Lung (tissue), 12 donors: ENCODE results near the gene SNTA1. TPM values are rescaled to one million over a fixed set of nuclear protein-coding genes. Genes with fewer than 3 reads are reported as not detected.

Experiments
- ATAC-seq: fragments of 200-7000 bp; cut with Tn5 transposase; one replicate; pipeline ENCODE4 v1.9.1; 2020; ENCODE audit warnings: moderate number of reproducible peaks; ENCODE audit not compliant: insufficient read depth, low FRiP score
- DNase-seq, 3 donors: peaks; one replicate each; pipeline ENCODE4 v3.0.0-alpha.2; 2013 to 2017
- H3K27ac ChIP-seq, 2 donors: one replicate each; pipeline ENCODE4 v1.5.1; 2013; ENCODE audit warnings: mild to moderate bottlenecking in 2 of 2, moderate library complexity in 2 of 2, control low read depth in 1 of 2, inconsistent platforms in 1 of 2, low read depth in 1 of 2, low read length in 1 of 2
- H3K27me3 ChIP-seq, 3 donors: one replicate each; pipeline ENCODE4 v1.5.1; 2013; ENCODE audit warnings: low read length in 2 of 3; ENCODE audit not compliant: control insufficient read depth in 3 of 3, insufficient read depth in 3 of 3
- H3K36me3 ChIP-seq, 4 donors: one replicate each; pipeline ENCODE4 v1.5.1; 2013; ENCODE audit warnings: low read length in 4 of 4, mild to moderate bottlenecking in 1 of 4, moderate library complexity in 1 of 4; ENCODE audit not compliant: control insufficient read depth in 4 of 4, insufficient read depth in 4 of 4
- H3K4me1 ChIP-seq, 5 donors: one replicate each; pipeline ENCODE4 v1.5.1; 2013; ENCODE audit warnings: low read length in 5 of 5, mild to moderate bottlenecking in 2 of 5, moderate library complexity in 1 of 5; ENCODE audit not compliant: control insufficient read depth in 5 of 5, insufficient read depth in 5 of 5
- H3K4me3 ChIP-seq: one replicate; pipeline ENCODE4 v1.5.1; 2013; ENCODE audit warnings: mild to moderate bottlenecking, control low read depth, moderate library complexity
- H3K9ac ChIP-seq, 2 donors: one replicate each; pipeline ENCODE4 v1.5.1; 2013; ENCODE audit warnings: low read length in 2 of 2, control low read depth in 1 of 2; ENCODE audit not compliant: insufficient read depth in 1 of 2
- H3K9me3 ChIP-seq, 4 donors: one replicate each; pipeline ENCODE4 v1.5.1; 2013; ENCODE audit warnings: low read length in 3 of 4, mild to moderate bottlenecking in 1 of 4, moderate library complexity in 1 of 4; ENCODE audit not compliant: control insufficient read depth in 4 of 4, insufficient read depth in 3 of 4
- WGBS, 2 donors: extraction: QIAGEN DNeasy Blood & Tissue Kit; methylation state at CpG; one replicate each; pipeline ENCODE4 v1.1.7; 2013; 5-methylcytosine and 5-hydroxymethylcytosine counted together
- polyA plus RNA-seq, 2 donors: library from polyadenylated mRNA; stranded (reverse); fragments of 200-250 nt; gene quantifications; one replicate each; pipeline ENCODE4 v1.2.1, GENCODE V29; 2013
- total RNA-seq, 2 donors: library from RNA; depleted of rRNA in 1 of 2; stranded (reverse); fragments of >200 nt in 1 of 2; gene quantifications; one replicate each; pipeline ENCODE4 v1.2.1, GENCODE V29; 2014 to 2021
- TF ChIP-seq, protein P1 (sequence below): IDR thresholded peaks from 2 replicates; pipeline ENCODE4 v1.5.1; 2012; ENCODE audit warnings: mild to moderate bottlenecking; ENCODE audit errors: control extremely low read depth, extremely low read depth
- donor health status: control.
- donor health status: control.
- donor health status: Bipolar disorder and iron deficiency.
- donor health status: healthy.
- donor health status: DM: yes; HTN: yes; CAD: no.

SNTA1 gene
- total and polyA plus RNA-seq, 4 donors: 3.7 to 9.9 (median 6.8) TPM

DNA sequence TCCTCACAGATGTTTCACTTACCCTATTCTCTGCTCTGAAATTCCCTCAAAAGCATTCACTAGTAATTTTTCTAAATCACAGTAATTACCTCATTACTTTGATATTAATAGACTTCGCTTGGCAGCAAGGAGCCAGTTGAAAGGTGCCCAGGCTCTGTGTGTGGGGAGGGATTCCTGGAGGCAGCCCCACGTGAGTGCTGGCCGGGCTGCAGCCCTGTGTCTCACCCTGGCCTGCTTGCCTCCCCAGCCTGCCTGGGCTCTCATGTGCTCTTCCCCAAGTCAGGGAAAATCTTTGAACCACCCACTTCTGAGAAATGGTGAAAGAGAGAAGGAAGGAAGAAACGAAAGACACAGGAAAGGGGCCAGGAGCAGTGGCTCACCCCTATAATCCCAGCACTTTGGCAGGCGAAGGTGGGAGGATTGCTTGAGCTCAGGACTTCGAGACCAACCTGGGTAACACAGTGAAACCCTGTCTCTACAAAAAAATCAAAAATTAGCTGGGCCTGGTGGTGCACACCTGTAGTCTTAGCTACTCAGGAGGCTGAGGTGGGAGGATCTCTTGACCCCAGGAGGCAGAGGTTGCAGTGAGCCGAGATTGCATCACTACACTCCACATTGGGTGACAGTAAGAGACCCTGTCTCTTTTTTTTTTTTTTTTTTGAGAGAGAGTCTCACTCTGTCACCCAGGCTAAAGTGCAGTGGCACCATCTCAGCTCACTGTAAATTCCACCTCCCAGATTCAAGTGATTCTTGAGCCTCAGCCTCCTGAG lies 20.0 kb upstream of the SNTA1 start:
- no peaks in the 10 kb centered on the region for H3K4me1 ChIP-seq
- ATAC-seq (no peak), DNase-seq (no peak)
- H3K4me3 ChIP-seq: no peak overlapping the region
- no peaks in the 10 kb centered on the region for H3K27me3 ChIP-seq
- no peak overlapping the region for H3K9ac ChIP-seq
- no peaks in the 10 kb centered on the region for H3K36me3 ChIP-seq
- TF ChIP-seq, protein P1, sequence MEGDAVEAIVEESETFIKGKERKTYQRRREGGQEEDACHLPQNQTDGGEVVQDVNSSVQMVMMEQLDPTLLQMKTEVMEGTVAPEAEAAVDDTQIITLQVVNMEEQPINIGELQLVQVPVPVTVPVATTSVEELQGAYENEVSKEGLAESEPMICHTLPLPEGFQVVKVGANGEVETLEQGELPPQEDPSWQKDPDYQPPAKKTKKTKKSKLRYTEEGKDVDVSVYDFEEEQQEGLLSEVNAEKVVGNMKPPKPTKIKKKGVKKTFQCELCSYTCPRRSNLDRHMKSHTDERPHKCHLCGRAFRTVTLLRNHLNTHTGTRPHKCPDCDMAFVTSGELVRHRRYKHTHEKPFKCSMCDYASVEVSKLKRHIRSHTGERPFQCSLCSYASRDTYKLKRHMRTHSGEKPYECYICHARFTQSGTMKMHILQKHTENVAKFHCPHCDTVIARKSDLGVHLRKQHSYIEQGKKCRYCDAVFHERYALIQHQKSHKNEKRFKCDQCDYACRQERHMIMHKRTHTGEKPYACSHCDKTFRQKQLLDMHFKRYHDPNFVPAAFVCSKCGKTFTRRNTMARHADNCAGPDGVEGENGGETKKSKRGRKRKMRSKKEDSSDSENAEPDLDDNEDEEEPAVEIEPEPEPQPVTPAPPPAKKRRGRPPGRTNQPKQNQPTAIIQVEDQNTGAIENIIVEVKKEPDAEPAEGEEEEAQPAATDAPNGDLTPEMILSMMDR: no peak
- WGBS, 2 donors: 61 to 84% methylated on average over 7 of the region's 7 CpGs
- H3K9me3 ChIP-seq: peaks cover 0 to 2% (median 0%) of the 10 kb centered on the region in 4 donors
- H3K27ac ChIP-seq: no peak overlapping the region

DNA sequence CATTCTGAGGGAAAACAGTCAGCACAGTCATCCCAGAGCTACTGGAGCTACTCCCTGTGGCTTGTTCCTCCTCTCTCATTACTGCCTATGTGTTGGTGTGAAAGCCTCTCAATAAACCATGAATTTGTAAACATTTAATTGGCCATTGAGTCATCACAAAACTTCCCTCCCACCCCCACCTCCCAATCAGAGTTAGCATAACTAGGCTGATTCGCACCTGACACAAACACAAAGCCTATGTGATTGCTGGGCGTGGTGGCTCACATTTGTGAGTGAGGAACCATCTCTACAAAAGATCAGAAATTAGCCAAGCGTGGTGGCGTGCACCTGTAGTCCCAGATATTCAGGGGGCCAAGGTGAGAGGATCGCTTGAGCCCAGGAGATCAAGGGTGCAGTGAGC lies 17.1 kb upstream of the SNTA1 start:
- ATAC-seq: no peak
- Histone ChIP-seq H3K27ac (no peak overlapping the region), H3K9ac (no peak overlapping the region), H3K36me3 (no peaks in the 10 kb centered on the region), H3K4me3 (no peak overlapping the region), H3K27me3 (no peaks in the 10 kb centered on the region), H3K9me3 (peaks cover 0 to 2% (median 0%) of the 10 kb centered on the region in 4 donors), H3K4me1 (no peaks in the 10 kb centered on the region)
- TF ChIP-seq, protein P1: no peak
- DNase-seq: no peak
- WGBS, 2 donors: 95% methylated on average over 5 of the region's 5 CpGs

DNA sequence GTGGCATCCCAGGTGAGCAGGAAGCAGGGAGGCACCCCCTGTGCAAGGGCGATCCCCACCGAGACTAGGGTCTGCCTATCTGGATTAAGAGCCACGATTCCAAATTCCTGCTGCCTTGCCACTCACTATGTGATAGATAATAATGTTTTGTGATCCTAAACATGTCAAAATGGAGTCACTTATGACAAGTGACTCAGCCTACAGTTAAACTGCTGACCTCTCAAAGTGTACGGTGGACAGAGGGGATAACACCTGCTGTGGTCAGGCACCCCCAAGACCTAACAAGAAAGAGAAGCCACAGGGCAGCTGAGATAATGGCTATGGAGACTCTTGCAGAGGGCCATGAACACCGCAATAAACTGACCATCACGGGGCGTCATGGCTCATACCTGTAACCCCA lies 16.0 kb upstream of the SNTA1 start:
- DNase-seq (no peak), ATAC-seq (no peak)
- Histone ChIP-seq H3K9ac (no peak overlapping the region), H3K4me3 (no peak overlapping the region), H3K27me3 (no peaks in the 10 kb centered on the region), H3K4me1 (no peaks in the 10 kb centered on the region), H3K9me3 (peaks cover 0 to 2% (median 0%) of the 10 kb centered on the region in 4 donors), H3K36me3 (no peaks in the 10 kb centered on the region), H3K27ac (no peak overlapping the region)
- 88 to 90% methylated on average over 7 of the region's 7 CpGs for WGBS, 2 donors
- TF ChIP-seq, protein P1: no peak
